ENCODE measurements around the gene POLR3H. TPM values are rescaled to one million over a fixed set of nuclear protein-coding genes. Genes with fewer than 3 reads are reported as not detected.
A peak's percentile ranks its signal among the peaks of the same experiment; 100 is the strongest.

The POLR3H gene
- total and polyA plus RNA-seq, 5 donors from 2014 or later: 12.1 to 21.3 (median 15.2) TPM

DNA sequence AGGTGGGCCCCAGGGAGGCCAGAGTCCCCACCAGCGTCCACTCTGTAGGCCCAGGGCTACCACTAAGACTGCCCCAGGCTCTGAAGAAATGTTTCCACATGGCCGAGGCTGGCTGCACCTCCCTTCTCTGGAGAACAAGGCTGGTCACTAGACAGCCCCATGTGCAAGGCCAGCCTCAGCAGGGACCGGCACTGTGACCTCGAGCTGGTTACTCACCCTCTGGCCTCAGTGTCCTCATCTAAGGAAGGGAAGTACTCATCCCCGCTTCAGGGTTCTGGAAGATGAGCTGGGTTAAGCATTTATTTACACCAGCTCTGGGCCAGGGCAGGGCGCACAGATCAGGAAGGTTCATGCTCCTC, 35.7 kb upstream of the POLR3H start:
- no peak overlapping the region for H3K4me3 Mint-ChIP-seq
- H3K27ac Mint-ChIP-seq: peak overlapping the region in 1 of 3 donors; percentile 42
- ATAC-seq (ENCODE audit: low read depth in 2 of 2) (no peak), DNase-seq (no peak)
- Histone ChIP-seq H3K27me3 (ENCODE audit: control insufficient read depth, insufficient read depth, low read length) (no peaks in the 10 kb centered on the region), H3K4me3 (ENCODE audit: low read depth, low read length) (no peak overlapping the region), H3K9me3 (ENCODE audit: control insufficient read depth in 2 of 2, low read length in 2 of 2) (no peaks in the 10 kb centered on the region), H3K36me3 (ENCODE audit: control insufficient read depth, insufficient read depth, low read length) (peaks cover 58% of the 10 kb centered on the region), H3K4me1 (ENCODE audit: control insufficient read depth, insufficient read depth, low read length, poor library complexity, severe bottlenecking) (no peaks in the 10 kb centered on the region), H3K27ac (ENCODE audit: insufficient read depth, low read length, poor library complexity, severe bottlenecking) (no peak overlapping the region)
- H3K4me1 Mint-ChIP-seq: peaks cover 0 to 6% (median 3%) of the 10 kb centered on the region in 4 donors
- no peaks in the 10 kb centered on the region for H3K9me3 Mint-ChIP-seq
- H3K36me3 Mint-ChIP-seq: peaks cover 34% of the 10 kb centered on the region
- no peaks in the 10 kb centered on the region for H3K27me3 Mint-ChIP-seq

DNA sequence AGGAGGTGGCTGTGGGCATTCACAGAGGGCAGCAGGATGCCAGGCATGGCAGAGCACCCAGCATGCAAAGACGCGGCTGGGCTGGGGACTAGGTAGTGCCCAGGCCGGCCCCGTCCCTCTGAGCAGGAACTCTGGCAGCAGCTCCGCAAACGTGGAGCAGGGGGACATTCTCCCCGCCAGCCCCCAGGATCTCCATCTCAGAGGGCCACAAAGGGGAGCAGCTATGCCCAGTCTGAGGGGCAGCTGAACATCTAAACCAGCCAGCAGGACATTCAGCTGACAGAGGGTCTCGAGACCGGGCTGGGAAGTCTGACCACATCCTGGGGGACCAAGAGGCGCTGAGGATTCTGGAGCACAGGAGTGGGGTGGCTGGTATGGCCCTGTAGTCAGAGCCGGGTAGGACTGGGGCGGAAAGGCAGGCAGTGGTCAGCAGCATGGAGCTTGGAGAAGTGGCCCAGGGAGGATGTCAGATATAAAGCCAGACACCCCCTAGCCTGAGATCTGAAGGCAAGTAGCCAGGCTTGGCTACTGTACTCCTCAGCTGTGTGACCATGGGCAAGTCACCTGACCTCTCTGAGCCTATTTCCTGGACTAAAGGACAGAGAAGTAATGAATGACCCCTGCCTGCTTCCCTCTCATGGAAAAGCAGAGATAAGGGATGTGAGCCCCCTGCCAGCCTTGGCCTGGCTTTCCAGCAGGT, 35.2 kb upstream of the POLR3H start:
- Histone ChIP-seq H3K27me3 (ENCODE audit: control insufficient read depth, insufficient read depth, low read length) (no peaks in the 10 kb centered on the region), H3K9me3 (ENCODE audit: control insufficient read depth in 2 of 2, low read length in 2 of 2) (no peaks in the 10 kb centered on the region), H3K4me3 (ENCODE audit: low read depth, low read length) (no peak overlapping the region), H3K4me1 (ENCODE audit: control insufficient read depth, insufficient read depth, low read length, poor library complexity, severe bottlenecking) (no peaks in the 10 kb centered on the region), H3K36me3 (ENCODE audit: control insufficient read depth, insufficient read depth, low read length) (peaks cover 55% of the 10 kb centered on the region), H3K27ac (ENCODE audit: insufficient read depth, low read length, poor library complexity, severe bottlenecking) (no peak overlapping the region)
- no peak overlapping the region for H3K4me3 Mint-ChIP-seq
- no peaks in the 10 kb centered on the region for H3K9me3 Mint-ChIP-seq
- ATAC-seq (ENCODE audit: low read depth in 2 of 2) (no peak), DNase-seq (no peak)
- H3K27ac Mint-ChIP-seq: no peak overlapping the region
- peaks cover 32% of the 10 kb centered on the region for H3K36me3 Mint-ChIP-seq
- peaks cover 0 to 5% (median under 1%) of the 10 kb centered on the region in 4 donors for H3K4me1 Mint-ChIP-seq
- H3K27me3 Mint-ChIP-seq: no peaks in the 10 kb centered on the region

DNA sequence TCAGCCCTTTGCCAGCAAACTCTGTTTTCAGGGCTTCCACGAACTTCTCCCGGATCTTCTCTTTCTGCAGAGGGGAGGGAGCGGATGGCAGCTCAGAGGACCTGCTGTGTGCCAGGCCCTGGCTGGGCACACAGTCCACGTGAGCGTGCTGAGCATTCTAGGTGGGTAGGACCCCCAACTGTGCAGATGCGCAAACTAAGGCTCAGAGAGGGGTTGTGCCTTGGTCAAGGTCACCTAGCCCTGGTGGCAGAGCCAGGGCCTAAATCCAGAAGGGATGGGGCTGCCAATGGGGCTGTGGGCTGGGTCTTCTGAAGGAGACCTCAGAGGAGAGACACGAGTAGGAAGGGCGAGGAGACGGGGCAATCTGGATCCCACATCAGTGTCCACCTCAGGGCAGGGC, 34.5 kb upstream of the POLR3H start:
- Mint-ChIP-seq H3K36me3 (peaks cover 30% of the 10 kb centered on the region), H3K4me3 (no peak overlapping the region), H3K9me3 (no peaks in the 10 kb centered on the region), H3K4me1 (peaks cover 0 to 5% (median 0%) of the 10 kb centered on the region in 4 donors), H3K27me3 (no peaks in the 10 kb centered on the region), H3K27ac (no peak overlapping the region)
- Histone ChIP-seq H3K4me3 (ENCODE audit: low read depth, low read length) (no peak overlapping the region), H3K27ac (ENCODE audit: insufficient read depth, low read length, poor library complexity, severe bottlenecking) (no peak overlapping the region), H3K9me3 (ENCODE audit: control insufficient read depth in 2 of 2, low read length in 2 of 2) (no peaks in the 10 kb centered on the region), H3K27me3 (ENCODE audit: control insufficient read depth, insufficient read depth, low read length) (no peaks in the 10 kb centered on the region), H3K36me3 (ENCODE audit: control insufficient read depth, insufficient read depth, low read length) (peaks cover 50% of the 10 kb centered on the region), H3K4me1 (ENCODE audit: control insufficient read depth, insufficient read depth, low read length, poor library complexity, severe bottlenecking) (no peaks in the 10 kb centered on the region)
- ATAC-seq (ENCODE audit: low read depth in 2 of 2) (no peak), DNase-seq (no peak)

DNA sequence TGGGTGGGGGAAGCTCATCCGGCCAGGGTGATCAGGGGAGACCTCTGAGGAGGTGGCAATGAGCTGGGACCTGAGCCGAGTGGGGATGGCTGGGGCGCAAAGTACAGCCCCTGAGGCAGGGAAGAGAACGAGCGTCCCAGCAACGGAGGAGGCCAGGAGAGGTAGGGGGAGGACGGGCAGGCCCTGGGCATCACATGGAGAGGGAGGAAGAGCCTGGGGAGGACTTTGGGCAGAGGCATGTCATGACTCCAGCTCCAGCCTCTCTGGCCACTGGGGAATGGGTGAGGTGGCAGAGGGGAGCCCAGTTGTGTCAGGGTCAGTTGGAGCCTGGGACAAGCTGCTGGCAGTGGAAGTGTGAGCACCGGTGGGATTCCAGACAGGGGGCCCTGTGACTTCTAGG, 33.8 kb upstream of the POLR3H start:
- H3K9me3 ChIP-seq (ENCODE audit: control insufficient read depth in 2 of 2, low read length in 2 of 2): no peaks in the 10 kb centered on the region
- H3K4me3 ChIP-seq (ENCODE audit: low read depth, low read length): no peak overlapping the region
- H3K27ac Mint-ChIP-seq: no peak overlapping the region
- H3K4me1 Mint-ChIP-seq: peaks cover 0 to 5% (median 0%) of the 10 kb centered on the region in 4 donors
- no peak overlapping the region for H3K4me3 Mint-ChIP-seq
- ATAC-seq (ENCODE audit: low read depth in 2 of 2) (no peak), DNase-seq (no peak)
- no peaks in the 10 kb centered on the region for H3K27me3 Mint-ChIP-seq
- peaks cover 43% of the 10 kb centered on the region for H3K36me3 ChIP-seq (ENCODE audit: control insufficient read depth, insufficient read depth, low read length)
- no peaks in the 10 kb centered on the region for H3K9me3 Mint-ChIP-seq
- peaks cover 25% of the 10 kb centered on the region for H3K36me3 Mint-ChIP-seq
- no peaks in the 10 kb centered on the region for H3K4me1 ChIP-seq (ENCODE audit: control insufficient read depth, insufficient read depth, low read length, poor library complexity, severe bottlenecking)
- no peak overlapping the region for H3K27ac ChIP-seq (ENCODE audit: insufficient read depth, low read length, poor library complexity, severe bottlenecking)
- H3K27me3 ChIP-seq (ENCODE audit: control insufficient read depth, insufficient read depth, low read length): no peaks in the 10 kb centered on the region

DNA sequence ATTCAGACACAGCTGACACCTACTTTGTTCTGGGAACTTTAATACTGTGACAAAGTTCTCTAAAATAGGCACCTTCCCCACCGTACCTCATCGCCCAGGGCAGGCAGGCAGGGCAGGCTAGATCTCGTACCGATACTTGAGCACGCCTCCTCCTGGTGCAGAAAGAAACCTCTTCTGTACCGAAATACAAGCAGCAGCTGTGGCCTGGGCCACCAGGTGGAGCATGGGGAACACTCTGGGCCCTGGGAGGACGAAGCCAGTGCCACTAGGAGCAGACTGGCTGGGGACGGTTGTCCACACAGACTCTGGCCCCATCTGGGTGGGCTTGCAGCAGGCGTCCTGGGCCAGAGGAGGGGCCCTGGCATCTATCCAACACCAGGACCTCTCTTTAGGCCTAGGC, 32.6 kb upstream of the POLR3H start:
- Mint-ChIP-seq H3K9me3 (peaks cover 0 to 1% (median 0%) of the 10 kb centered on the region in 7 donors), H3K27ac (no peak overlapping the region), H3K4me3 (no peak overlapping the region), H3K27me3 (no peaks in the 10 kb centered on the region), H3K36me3 (peaks cover 18% of the 10 kb centered on the region), H3K4me1 (no peaks in the 10 kb centered on the region)
- no peak overlapping the region for H3K27ac ChIP-seq (ENCODE audit: insufficient read depth, low read length, poor library complexity, severe bottlenecking)
- no peaks in the 10 kb centered on the region for H3K4me1 ChIP-seq (ENCODE audit: control insufficient read depth, insufficient read depth, low read length, poor library complexity, severe bottlenecking)
- H3K9me3 ChIP-seq (ENCODE audit: control insufficient read depth in 2 of 2, low read length in 2 of 2): no peaks in the 10 kb centered on the region
- no peak overlapping the region for H3K4me3 ChIP-seq (ENCODE audit: low read depth, low read length)
- H3K36me3 ChIP-seq (ENCODE audit: control insufficient read depth, insufficient read depth, low read length): peaks cover 31% of the 10 kb centered on the region
- peak in 1 of 2 donors; percentile 38 for ATAC-seq (ENCODE audit: low read depth in 2 of 2)
- DNase-seq: peak in 2 of 3 donors; percentile 22 to 63
- H3K27me3 ChIP-seq (ENCODE audit: control insufficient read depth, insufficient read depth, low read length): no peaks in the 10 kb centered on the region

DNA sequence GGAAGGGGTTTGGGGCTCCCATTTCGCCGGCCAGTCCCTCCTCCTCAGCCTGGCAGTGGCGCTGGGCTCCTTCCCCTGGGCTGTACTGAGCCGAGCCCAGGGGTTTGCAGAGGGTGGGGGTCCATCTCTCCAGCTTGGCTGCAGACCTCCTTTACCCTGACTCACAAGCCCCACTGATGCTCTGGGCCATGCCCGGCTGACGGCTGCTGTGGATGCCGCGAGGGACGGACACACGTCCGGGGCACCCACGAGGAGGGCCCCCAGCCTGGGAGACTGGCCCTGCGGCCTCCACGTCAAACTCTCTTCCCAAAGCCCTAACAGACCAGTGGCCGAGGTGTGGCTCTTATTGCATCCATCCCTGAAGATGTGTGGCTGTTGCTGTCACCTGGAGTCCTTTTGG, 31.3 kb upstream of the POLR3H start:
- no peaks in the 10 kb centered on the region for H3K9me3 ChIP-seq (ENCODE audit: control insufficient read depth in 2 of 2, low read length in 2 of 2)
- no peak overlapping the region for H3K4me3 ChIP-seq (ENCODE audit: low read depth, low read length)
- no peaks in the 10 kb centered on the region for H3K27me3 ChIP-seq (ENCODE audit: control insufficient read depth, insufficient read depth, low read length)
- H3K4me1 ChIP-seq (ENCODE audit: control insufficient read depth, insufficient read depth, low read length, poor library complexity, severe bottlenecking): no peaks in the 10 kb centered on the region
- H3K27ac ChIP-seq (ENCODE audit: insufficient read depth, low read length, poor library complexity, severe bottlenecking): no peak overlapping the region
- Mint-ChIP-seq H3K27me3 (no peaks in the 10 kb centered on the region), H3K9me3 (peaks cover 0 to 1% (median 0%) of the 10 kb centered on the region in 7 donors), H3K4me1 (no peaks in the 10 kb centered on the region), H3K36me3 (peaks cover 18% of the 10 kb centered on the region), H3K4me3 (no peak overlapping the region), H3K27ac (no peak overlapping the region)
- peaks cover 28% of the 10 kb centered on the region for H3K36me3 ChIP-seq (ENCODE audit: control insufficient read depth, insufficient read depth, low read length)
- no peak for DNase-seq
- ATAC-seq (ENCODE audit: low read depth in 2 of 2): no peak

DNA sequence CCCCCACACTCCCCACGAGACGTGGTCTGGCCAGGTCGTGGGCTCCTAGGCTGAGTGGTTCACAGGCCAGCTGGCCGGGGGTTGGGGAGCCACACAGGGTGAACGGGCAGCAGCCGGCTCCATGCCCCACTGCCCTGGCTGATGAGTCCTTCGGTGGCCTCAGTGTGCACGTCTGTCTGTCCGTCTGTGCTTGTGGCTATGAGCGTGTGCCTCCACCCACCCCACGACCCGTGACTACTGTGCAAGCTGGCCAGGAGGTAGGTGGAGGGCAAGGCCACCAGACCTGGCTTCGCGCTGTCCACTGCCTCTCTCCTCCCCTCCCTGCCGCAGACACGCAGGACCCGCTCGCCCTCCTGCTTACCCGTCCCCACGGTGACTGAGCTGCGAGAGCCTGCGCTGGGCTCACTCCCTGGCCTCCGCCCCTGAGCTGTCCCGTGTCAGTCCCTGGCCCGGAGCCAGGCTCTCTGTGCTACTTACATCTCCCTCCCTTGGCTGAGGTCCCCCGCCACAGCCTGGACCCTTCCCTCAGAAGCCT, 30.6 kb upstream of the POLR3H start:
- no peaks in the 10 kb centered on the region for H3K27me3 Mint-ChIP-seq

DNA sequence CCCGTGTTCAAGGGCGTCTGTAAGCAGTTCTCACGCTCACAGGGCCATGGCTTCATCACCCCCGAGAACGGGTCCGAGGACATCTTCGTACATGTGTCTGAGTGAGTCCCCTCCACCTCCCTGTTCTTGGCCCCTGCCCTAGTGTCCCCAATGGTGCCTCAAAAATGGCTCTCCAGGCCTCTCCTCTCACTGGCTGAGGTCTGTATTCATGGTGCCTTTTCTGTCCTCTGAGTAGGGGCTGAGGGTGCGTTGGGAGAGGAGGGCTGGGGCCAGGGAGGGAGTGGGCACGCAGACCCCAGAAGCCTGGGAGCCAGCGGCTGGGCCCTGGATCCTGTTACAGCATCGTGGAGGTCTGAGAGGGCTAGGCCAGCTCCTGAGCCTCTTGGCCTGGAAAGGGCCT, 29.4 kb upstream of the POLR3H start:
- Mint-ChIP-seq H3K9me3 (peaks cover 0 to 1% (median 0%) of the 10 kb centered on the region in 7 donors), H3K36me3 (peaks cover 12% of the 10 kb centered on the region), H3K4me3 (no peak overlapping the region), H3K4me1 (no peaks in the 10 kb centered on the region), H3K27ac (no peak overlapping the region), H3K27me3 (no peaks in the 10 kb centered on the region)
- DNase-seq (no peak), ATAC-seq (ENCODE audit: low read depth in 2 of 2) (no peak)
- H3K9me3 ChIP-seq (ENCODE audit: control insufficient read depth in 2 of 2, low read length in 2 of 2): no peaks in the 10 kb centered on the region
- no peaks in the 10 kb centered on the region for H3K4me1 ChIP-seq (ENCODE audit: control insufficient read depth, insufficient read depth, low read length, poor library complexity, severe bottlenecking)
- H3K27ac ChIP-seq (ENCODE audit: insufficient read depth, low read length, poor library complexity, severe bottlenecking): no peak overlapping the region
- H3K36me3 ChIP-seq (ENCODE audit: control insufficient read depth, insufficient read depth, low read length): peaks cover 19% of the 10 kb centered on the region
- no peak overlapping the region for H3K4me3 ChIP-seq (ENCODE audit: low read depth, low read length)
- H3K27me3 ChIP-seq (ENCODE audit: control insufficient read depth, insufficient read depth, low read length): no peaks in the 10 kb centered on the region

More for the DNA sequence above, 30.6 kb upstream of the POLR3H start:
- DNase-seq (no peak), ATAC-seq (ENCODE audit: low read depth in 2 of 2) (no peak)
- Histone ChIP-seq H3K27ac (ENCODE audit: insufficient read depth, low read length, poor library complexity, severe bottlenecking) (no peak overlapping the region), H3K4me1 (ENCODE audit: control insufficient read depth, insufficient read depth, low read length, poor library complexity, severe bottlenecking) (no peaks in the 10 kb centered on the region), H3K9me3 (ENCODE audit: control insufficient read depth in 2 of 2, low read length in 2 of 2) (no peaks in the 10 kb centered on the region), H3K4me3 (ENCODE audit: low read depth, low read length) (no peak overlapping the region), H3K27me3 (ENCODE audit: control insufficient read depth, insufficient read depth, low read length) (no peaks in the 10 kb centered on the region), H3K36me3 (ENCODE audit: control insufficient read depth, insufficient read depth, low read length) (peaks cover 23% of the 10 kb centered on the region)
- Mint-ChIP-seq H3K4me3 (no peak overlapping the region), H3K27ac (no peak overlapping the region), H3K36me3 (peaks cover 15% of the 10 kb centered on the region), H3K4me1 (no peaks in the 10 kb centered on the region), H3K9me3 (peaks cover 0 to 1% (median 0%) of the 10 kb centered on the region in 7 donors)

All from CD4-positive, CD25-positive, alpha-beta regulatory T cell (primary cell).